ENCODE results near the gene DIO1.

DNA sequence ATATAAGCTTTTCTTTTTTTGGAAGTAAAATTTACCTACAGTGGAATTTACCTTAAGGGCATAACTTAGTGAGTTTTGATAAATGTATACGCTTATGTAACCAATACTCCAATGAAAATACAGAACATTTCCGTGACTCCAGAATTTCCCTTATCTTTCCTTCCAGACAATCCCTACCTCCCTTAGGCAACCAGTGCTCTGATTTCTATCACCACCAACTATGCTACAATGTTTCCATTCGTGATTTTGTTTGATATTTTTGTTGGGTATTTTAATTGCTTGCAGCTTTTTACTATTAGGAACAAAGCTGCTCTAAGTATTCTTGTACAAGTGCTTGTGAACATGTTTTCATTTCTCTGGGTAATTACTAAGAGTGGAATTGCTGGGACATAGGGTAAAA lies 36.9 kb downstream of the DIO1 start:
- TF ChIP-seq, protein P1, sequence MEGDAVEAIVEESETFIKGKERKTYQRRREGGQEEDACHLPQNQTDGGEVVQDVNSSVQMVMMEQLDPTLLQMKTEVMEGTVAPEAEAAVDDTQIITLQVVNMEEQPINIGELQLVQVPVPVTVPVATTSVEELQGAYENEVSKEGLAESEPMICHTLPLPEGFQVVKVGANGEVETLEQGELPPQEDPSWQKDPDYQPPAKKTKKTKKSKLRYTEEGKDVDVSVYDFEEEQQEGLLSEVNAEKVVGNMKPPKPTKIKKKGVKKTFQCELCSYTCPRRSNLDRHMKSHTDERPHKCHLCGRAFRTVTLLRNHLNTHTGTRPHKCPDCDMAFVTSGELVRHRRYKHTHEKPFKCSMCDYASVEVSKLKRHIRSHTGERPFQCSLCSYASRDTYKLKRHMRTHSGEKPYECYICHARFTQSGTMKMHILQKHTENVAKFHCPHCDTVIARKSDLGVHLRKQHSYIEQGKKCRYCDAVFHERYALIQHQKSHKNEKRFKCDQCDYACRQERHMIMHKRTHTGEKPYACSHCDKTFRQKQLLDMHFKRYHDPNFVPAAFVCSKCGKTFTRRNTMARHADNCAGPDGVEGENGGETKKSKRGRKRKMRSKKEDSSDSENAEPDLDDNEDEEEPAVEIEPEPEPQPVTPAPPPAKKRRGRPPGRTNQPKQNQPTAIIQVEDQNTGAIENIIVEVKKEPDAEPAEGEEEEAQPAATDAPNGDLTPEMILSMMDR (conservative IDR thresholded peaks at IDR 0.05), result no peak
- no peak for TF ChIP-seq EZH2 (IDR thresholded peaks at IDR 0.05; ENCODE audit: low read depth)
